ENCODE results near the gene SUSD3. TPM values are rescaled to one million over a fixed set of nuclear protein-coding genes. Genes with fewer than 3 reads are reported as not detected.
"Not testable (repeated sequence)": the region's sequence is repeated elsewhere in the genome, so short reads cannot be mapped to it uniquely, and the experiment has no call there.

Gene SUSD3
- total RNA-seq, 4 donors from 2014 or later, result 6.8 to 24.2 (median 12.8) TPM

DNA sequence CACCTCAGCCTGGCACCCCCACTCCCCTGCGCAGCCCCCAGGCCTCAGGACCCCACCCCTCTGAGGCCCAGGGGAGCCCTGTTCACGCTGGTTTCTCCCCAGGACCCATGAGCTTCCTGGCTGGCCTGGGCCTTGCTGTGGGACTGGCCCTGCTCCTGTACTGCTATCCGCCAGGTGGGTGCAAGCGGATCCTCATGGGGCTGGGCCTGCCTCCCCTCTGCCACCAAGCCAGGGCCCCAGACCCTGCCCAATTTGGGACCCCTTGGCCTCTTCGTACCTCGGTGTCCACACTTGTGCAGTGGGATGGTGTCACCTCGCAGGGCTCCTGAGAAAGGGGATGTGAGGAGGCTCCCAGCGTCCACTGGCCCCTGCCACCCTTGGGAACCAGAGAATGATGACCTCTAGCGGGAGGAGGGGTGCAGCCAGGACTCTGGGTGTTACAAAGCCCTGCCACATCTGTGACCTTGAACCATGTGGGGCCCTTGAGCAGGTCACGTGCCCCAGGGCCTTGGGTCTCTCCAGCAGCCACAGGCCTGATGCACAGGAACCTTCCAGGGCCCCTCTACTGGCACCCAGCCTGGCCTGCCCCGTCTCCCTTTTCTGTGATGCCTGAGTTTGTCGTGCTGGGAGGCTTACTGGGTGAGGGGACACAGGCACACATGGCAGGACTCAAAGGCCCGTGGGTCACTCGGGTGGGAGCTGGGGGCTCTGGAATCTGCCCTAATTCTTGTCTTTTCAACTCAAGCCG is 53.8 kb downstream of the SUSD3 start:
- ATAC-seq (ENCODE audit: low FRiP score) (no peak), DNase-seq (ENCODE audit: low spot score) (peak; percentile 22)
- TF ChIP-seq, protein P1, sequence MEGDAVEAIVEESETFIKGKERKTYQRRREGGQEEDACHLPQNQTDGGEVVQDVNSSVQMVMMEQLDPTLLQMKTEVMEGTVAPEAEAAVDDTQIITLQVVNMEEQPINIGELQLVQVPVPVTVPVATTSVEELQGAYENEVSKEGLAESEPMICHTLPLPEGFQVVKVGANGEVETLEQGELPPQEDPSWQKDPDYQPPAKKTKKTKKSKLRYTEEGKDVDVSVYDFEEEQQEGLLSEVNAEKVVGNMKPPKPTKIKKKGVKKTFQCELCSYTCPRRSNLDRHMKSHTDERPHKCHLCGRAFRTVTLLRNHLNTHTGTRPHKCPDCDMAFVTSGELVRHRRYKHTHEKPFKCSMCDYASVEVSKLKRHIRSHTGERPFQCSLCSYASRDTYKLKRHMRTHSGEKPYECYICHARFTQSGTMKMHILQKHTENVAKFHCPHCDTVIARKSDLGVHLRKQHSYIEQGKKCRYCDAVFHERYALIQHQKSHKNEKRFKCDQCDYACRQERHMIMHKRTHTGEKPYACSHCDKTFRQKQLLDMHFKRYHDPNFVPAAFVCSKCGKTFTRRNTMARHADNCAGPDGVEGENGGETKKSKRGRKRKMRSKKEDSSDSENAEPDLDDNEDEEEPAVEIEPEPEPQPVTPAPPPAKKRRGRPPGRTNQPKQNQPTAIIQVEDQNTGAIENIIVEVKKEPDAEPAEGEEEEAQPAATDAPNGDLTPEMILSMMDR (IDR thresholded peaks at IDR 0.05), result no peak

DNA sequence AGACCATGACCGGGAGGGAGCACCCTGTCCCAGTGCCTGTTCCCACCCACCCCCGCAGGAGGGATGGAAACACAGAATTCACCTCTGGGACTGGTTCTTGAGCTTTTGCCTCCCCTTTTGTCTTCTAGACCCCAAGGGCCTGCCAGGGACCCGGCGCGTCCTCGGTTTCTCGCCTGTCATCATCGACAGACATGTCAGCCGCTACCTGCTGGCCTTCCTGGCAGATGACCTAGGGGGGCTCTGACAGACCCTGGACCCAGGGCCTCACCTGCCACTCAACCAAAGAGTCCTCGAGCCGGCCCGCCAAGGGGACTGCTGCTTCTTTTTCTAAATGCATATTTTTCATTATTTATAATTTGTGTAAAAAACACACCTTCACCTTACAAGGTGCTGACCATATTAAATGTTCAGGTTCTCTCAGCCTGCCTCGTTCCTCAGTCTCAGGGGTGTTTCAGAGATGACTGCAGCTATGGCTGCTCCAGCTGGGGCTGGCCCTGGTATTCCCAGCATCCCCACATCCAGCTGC is 54.4 kb downstream of the SUSD3 start:
- TF ChIP-seq, protein P1 (IDR thresholded peaks at IDR 0.05), result no peak
- ATAC-seq (ENCODE audit: low FRiP score) (no peak), DNase-seq (ENCODE audit: low spot score) (peak; percentile 20)

DNA sequence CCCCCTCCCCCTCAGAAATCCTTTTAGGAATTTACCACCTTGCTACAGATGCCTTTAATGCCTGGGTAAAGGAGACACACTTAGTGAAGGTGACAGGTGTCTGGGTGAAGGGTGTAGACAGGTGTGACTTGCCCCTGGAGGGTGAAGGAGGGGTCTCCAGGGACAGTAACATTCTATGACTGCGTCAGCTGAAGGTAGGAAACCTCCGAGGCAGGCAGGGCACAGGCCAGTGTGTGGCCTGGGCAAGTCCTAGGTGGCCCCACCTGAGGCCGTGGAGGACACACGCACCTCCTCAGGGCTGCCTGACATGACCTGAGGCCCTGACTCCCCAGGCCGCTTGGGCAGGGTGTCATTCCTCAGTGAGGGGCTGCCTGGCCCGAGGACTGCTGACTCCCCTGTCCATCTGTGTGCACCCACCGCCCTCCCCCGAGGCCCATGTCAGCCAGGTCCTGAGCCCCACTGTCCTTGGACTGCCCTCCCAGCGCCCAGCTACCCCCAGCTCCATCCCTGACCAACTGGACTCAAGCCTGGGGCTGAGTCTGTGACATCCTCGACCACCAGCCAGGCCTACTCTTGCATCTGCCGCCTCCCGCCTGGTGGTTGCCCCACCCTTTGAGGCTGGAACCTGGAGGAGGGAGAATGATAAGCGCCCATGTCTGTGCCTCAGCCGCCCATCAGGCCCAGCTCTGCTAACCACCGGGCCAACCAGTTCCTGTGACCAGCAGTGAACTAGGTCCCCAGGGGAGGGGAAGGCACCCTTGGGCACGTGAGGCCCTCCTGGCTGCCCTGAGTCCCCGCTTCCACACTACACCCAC is 55.9 kb downstream of the SUSD3 start:
- DNase-seq (ENCODE audit: low spot score) (no peak), ATAC-seq (ENCODE audit: low FRiP score) (no peak)
- TF ChIP-seq, protein P1 (IDR thresholded peaks at IDR 0.05), result no peak

DNA sequence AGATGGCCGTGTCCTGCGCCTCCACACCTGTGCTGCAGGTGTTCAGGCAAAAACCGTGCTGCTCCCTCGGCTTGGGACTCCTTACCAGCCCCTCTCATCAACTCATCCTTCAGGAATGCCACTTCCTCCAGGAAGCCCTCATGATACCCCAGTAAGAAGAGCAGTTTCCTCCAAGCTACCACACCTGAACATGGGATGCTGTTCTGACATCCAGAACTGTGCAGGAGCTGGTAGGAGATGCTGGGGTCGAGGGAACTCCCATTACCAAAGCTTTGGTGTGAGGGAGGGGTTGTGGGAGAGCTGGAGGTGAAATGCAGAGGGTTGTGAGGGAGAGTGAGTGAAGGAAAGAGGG is 56.5 kb downstream of the SUSD3 start:
- TF ChIP-seq, protein P1 (IDR thresholded peaks at IDR 0.05), result no peak
- ATAC-seq (ENCODE audit: low FRiP score) (no peak), DNase-seq (ENCODE audit: low spot score) (no peak)

DNA sequence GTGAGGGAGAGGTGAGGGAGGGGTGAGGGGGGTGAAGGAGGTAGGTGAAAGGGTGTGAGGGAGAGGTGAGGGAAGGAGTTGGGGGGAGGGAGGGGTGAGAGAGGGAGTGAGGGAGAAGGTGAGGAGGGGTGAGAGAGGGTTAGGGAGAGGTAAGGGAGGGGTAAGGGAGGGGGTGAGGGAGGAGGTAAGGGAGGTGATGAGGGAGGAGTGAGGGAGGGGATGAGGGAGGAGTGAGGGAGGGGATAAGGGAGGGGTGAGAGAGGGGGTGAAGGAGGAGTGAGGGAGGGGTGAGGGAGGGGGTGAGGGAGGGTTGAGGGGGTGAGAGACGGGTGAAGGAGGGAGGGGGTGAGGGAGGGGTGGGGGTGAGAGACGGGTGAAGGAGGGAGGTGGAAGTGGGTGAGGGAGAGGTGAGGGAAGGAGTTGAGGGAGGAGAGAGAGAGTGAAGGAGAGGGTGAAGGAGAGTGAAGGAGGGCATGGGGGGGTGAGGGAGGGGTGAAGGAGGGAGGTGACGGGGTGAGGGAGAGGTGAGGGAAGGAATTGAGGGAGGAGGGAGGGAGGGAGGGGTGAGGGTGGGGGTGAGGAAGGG is 57.1 kb downstream of the SUSD3 start:
- ATAC-seq (ENCODE audit: low FRiP score) (no peak), DNase-seq (ENCODE audit: low spot score) (no peak)
- TF ChIP-seq, protein P1 (IDR thresholded peaks at IDR 0.05), result no peak

DNA sequence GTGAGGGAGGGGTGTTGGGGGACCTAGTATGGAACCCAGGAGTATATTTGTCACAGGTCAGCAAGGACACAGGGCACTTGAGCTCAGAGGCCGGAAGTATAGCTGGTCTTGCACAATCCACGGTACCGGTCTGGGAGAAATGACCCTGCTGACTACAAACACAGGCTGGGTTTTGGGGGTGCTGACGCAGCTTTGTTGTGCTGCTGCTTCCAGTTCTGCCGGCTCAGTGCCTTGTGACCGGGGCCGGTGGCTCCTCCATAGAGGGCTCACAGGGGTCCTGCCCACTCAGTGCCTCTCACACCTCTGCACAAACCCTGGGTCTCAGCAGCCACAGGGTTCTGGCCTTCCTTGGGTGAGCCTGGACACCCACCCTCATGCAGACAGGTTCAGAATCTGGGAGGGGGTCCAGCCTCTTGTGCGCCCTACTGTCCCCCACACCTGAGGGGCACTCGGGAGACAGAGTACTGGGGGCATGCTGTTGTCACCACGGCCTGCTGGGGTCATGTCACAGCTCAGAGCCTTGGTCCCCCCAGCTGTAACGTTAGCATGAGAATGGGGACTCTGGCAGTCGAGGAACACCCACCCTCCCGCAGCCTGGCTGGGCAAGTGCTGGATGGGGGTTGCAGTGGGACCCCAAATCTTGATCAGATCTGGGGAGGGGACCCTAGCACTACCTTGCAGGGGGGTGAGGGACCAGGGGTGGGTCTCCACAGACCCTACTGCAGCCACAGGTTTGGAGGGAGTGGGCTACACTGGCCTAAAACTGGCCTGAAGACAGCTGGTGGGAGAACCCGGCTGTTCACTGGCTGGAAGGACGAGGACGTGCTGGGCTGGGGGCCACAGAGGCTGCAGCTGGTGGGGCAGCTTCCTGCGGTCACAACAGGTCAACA is 57.8 kb downstream of the SUSD3 start:
- TF ChIP-seq, protein P1 (IDR thresholded peaks at IDR 0.05), result no peak
- DNase-seq (ENCODE audit: low spot score), result no peak

DNA sequence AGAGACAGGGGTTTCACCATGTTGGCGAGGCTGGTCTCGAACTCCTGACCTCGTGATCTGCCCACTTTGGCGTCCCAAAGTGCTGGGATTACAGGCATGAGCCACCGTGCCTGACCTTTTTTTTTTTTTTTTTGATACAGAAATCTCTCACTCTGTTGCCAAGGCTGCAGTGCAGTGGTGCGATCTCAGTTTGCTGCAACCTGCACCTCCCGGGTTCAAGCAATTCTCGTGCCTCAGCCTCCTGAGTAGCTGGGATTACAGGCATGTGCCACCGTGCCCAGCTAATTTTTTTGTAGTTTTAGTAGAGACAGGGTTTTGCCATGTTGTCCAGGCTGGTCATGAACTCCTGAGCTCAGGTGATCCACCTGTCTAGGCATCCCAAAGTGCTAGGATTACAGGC is 59.0 kb downstream of the SUSD3 start:
- not testable (repeated sequence) for DNase-seq (ENCODE audit: low spot score); ATAC-seq (ENCODE audit: low FRiP score)

More for the DNA sequence above, 57.8 kb downstream of the SUSD3 start:
- ATAC-seq (ENCODE audit: low FRiP score), result peak; percentile 44

Data from omental fat pad (tissue), 4 donors.